ENCODE data around the gene DHFR. TPM values are rescaled to one million over a fixed set of nuclear protein-coding genes. Genes with fewer than 3 reads are reported as not detected.

The DHFR gene
- total RNA-seq, 4 donors from 2014 or later, result 0.89 to 3.6 (median 2.1) TPM

DNA sequence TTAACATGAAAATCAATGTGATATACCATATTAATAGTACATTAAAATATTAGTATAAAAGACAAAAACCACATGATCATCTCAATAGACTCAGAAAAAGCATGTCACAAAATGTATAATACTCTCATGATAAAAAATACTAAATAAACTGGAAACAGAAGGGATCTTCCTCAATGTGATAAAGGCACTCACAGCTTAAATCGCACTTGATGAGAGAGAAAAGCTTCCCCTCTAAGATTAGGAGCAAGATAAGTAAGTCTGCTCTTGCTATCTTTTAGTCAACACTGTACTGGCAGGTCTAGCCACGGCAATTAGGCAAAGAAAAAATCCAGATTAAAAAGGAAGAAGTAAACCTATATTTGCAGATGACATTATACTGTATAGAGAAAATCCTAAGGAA, 22.1 kb downstream of the DHFR start:
- no peak overlapping the region for H3K4me3 ChIP-seq (ENCODE audit: low read depth, poor library complexity, severe bottlenecking)
- no peak for DNase-seq (ENCODE audit: low spot score in 2 of 2)
- WGBS, 2 donors, result 89 to 93% methylated on average over 2 of the region's 2 CpGs
- intact Hi-C loops (cut with DNase I; ENCODE audit: low total_unique reads), result no loop called here
- no peak for TF ChIP-seq POLR2A (IDR thresholded peaks at IDR 0.05)
- TF ChIP-seq, protein P1, sequence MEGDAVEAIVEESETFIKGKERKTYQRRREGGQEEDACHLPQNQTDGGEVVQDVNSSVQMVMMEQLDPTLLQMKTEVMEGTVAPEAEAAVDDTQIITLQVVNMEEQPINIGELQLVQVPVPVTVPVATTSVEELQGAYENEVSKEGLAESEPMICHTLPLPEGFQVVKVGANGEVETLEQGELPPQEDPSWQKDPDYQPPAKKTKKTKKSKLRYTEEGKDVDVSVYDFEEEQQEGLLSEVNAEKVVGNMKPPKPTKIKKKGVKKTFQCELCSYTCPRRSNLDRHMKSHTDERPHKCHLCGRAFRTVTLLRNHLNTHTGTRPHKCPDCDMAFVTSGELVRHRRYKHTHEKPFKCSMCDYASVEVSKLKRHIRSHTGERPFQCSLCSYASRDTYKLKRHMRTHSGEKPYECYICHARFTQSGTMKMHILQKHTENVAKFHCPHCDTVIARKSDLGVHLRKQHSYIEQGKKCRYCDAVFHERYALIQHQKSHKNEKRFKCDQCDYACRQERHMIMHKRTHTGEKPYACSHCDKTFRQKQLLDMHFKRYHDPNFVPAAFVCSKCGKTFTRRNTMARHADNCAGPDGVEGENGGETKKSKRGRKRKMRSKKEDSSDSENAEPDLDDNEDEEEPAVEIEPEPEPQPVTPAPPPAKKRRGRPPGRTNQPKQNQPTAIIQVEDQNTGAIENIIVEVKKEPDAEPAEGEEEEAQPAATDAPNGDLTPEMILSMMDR (IDR thresholded peaks at IDR 0.05), result no peak

DNA sequence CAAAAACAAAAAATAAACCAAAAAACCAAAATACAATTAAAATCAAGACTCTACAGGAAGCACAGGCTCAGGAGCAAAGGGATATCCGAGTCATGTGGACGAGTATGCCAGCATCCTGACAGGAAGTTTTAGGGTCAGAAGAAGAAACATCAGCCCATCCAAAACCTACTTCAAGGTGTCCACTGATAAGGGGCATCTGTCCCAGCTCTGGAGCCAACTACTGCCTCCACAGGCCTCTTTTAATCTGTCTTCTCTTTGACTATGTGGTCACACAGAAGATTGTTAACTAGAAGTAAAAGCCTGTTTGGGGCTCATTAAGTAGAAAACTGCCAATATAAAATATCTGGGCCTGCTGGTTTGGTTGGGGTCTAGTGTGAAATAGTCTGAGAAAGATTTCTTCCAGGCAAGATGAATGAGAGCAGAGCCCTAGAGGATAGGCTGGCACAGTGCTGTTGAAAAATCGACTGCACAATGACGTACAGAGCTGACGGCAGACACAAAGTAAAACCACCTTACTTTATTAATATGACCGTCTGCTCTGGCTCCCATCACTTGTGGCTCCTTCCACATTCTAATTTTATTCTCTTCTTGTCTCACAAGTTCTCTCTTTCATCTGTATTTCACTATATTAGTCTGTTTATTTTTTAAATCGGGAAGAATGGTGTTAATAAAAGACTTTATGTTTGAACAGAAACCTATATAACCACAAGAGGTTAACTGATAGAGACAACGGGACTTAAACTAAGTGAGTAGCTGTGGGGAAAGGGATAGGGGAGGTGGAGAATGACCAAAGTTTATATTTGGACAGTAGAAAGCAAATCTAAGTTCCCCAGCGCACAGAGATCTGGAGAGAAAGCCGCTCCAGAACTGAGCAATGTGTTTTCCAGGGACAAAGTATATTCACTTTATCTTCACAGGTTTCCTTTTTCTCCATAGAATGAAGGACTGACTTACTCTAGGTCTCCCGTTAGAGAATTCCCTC, 23.2 kb downstream of the DHFR start:
- 95 to 97% methylated on average over 11 of the region's 11 CpGs for WGBS, 2 donors
- TF ChIP-seq, protein P1 (IDR thresholded peaks at IDR 0.05), result no peak
- no peak for TF ChIP-seq POLR2A (IDR thresholded peaks at IDR 0.05)
- intact Hi-C loops (cut with DNase I; ENCODE audit: low total_unique reads), result no loop called here
- no peak for DNase-seq (ENCODE audit: low spot score in 2 of 2)
- no peak overlapping the region for H3K4me3 ChIP-seq (ENCODE audit: low read depth, poor library complexity, severe bottlenecking)

DNA sequence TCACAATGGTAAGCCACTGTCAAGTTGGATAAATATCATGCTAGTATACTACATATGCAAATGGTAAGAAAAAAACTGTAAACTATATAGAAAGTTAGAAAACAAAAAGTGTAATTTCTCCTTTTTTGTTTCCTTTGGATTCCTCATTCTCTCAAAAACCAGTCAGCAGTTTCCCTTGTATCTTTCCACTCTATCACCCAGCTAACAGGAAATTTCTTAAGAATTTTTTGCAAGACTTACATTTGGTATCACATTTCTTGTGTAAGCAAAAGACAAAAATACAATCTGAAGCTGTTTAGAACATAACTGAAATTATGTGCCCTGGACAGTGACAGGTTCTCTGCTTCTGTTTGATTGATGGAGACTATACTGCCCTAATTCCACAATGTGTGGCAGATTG, 25.5 kb downstream of the DHFR start:
- no peak for TF ChIP-seq POLR2A (IDR thresholded peaks at IDR 0.05)
- TF ChIP-seq, protein P1 (IDR thresholded peaks at IDR 0.05), result no peak
- no peak for DNase-seq (ENCODE audit: low spot score in 2 of 2)
- intact Hi-C loops (cut with DNase I; ENCODE audit: low total_unique reads), result no loop called here
- no peak overlapping the region for H3K4me3 ChIP-seq (ENCODE audit: low read depth, poor library complexity, severe bottlenecking)

DNA sequence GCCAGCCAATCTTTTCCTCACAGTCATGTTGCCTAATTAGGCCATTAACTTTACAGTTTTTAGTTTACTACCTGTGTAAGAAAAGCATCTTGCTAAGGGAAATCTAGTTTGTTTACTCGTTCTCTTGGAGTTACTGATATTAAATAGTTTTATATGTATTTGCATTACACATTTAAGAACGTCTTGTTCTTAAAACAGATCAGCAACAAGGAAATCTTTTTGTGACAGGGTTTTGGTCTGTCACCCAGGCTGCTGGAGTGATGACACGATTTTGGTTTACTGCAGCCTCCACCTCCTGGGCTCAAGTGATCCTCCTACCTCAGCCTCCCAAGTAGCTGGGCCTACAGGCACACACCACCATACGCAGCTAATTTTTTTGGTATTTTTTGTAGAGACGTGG, 29.6 kb downstream of the DHFR start:
- intact Hi-C loops (cut with DNase I; ENCODE audit: low total_unique reads), result no loop called here
- no peak for TF ChIP-seq POLR2A (IDR thresholded peaks at IDR 0.05)
- TF ChIP-seq, protein P1 (IDR thresholded peaks at IDR 0.05), result no peak
- H3K4me3 ChIP-seq (ENCODE audit: low read depth, poor library complexity, severe bottlenecking), result no peak overlapping the region
- no peak for DNase-seq (ENCODE audit: low spot score in 2 of 2)
- WGBS, 2 donors, result 87 to 90% methylated on average over 5 of the region's 5 CpGs

DNA sequence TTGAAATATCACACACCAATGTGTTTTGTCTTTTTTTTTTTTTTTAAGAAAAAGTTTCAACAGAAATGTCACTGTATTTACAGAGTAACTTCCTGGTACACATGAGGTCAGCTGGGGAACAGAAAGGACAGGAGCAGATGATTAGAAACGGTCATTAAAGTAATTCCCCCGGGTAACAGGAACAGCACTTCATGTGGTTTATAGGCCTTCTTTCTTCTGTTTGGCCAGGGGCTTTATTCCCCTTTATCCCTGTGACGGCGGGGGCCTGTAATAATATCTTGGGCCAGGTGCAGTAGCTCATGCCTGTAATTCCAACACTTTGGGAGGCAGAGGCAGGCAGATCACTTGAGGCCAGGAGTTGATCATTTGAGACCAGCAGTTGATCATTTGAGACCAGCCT, 30.8 kb downstream of the DHFR start:
- 50 to 67% methylated on average over 4 of the region's 4 CpGs for WGBS, 2 donors
- intact Hi-C loops (cut with DNase I; ENCODE audit: low total_unique reads), result no loop called here
- no peak for DNase-seq (ENCODE audit: low spot score in 2 of 2)
- H3K4me3 ChIP-seq (ENCODE audit: low read depth, poor library complexity, severe bottlenecking), result no peak overlapping the region
- no peak for TF ChIP-seq POLR2A (IDR thresholded peaks at IDR 0.05)
- TF ChIP-seq, protein P1 (IDR thresholded peaks at IDR 0.05), result no peak
